ENCODE measurements around the gene CAPN8. TPM values are rescaled to one million over a fixed set of nuclear protein-coding genes. Genes with fewer than 3 reads are reported as not detected.

The CAPN8 gene
- total RNA-seq, 1 donor from 2014 or later, result 70.6 TPM

- intact Hi-C loops (cut with DNase I), result no loop called here
- no peak for TF ChIP-seq CTCF (IDR thresholded peaks at IDR 0.05)
- peaks cover 3% of the 10 kb centered on the region for H3K27me3 ChIP-seq (ENCODE audit: low read depth)
Measured at GRCh38 chr1:223682502-223682901, 17.0 kb upstream of the CAPN8 start.

GRCh38 chr1:223680188-223680587 lies 14.7 kb upstream of the CAPN8 start:
- ATAC-seq, result no peak
- no peaks in the 10 kb centered on the region for H3K9me3 ChIP-seq
- intact Hi-C loops (cut with DNase I), result no loop called here

More at GRCh38 chr1:223682502-223682901, 17.0 kb upstream of the CAPN8 start:
- Histone ChIP-seq H3K4me1 (no peaks in the 10 kb centered on the region), H3K36me3 (no peaks in the 10 kb centered on the region), H3K4me3 (no peak overlapping the region), H3K9me3 (no peaks in the 10 kb centered on the region), H3K27ac (no peak overlapping the region)
- DNase-seq, result no peak
- no peak for ATAC-seq

DNA sequence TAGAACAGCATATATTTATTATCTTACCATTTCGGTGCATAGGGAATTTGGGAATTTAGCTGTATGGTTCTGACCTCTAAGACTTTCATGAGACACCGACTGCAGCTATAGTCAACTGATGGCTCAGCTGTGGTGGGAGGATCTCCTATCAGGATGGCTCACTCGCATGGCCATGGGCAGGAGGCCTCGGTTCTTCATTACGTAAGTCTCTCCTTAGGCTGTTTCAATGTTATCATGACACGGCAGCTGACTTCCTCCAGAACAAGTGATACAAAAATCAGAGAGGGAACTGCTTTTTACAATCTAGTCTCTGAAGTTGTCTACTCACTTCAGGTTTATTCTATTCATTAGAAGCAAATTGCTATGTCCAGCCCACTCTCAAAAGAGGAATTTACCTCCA lies 13.3 kb upstream of the CAPN8 start:
- no peak overlapping the region for H3K27ac ChIP-seq
- peaks cover 4% of the 10 kb centered on the region for H3K9me3 ChIP-seq
- ATAC-seq, result peak in 1 of 2 donors; percentile 53
- no peaks in the 10 kb centered on the region for H3K36me3 ChIP-seq
- no peak for DNase-seq
- intact Hi-C loops (cut with DNase I), result no loop called here
- H3K4me3 ChIP-seq, result no peak overlapping the region
- TF ChIP-seq CTCF (IDR thresholded peaks at IDR 0.05), result no peak
- no peaks in the 10 kb centered on the region for H3K4me1 ChIP-seq
- peaks cover 1% of the 10 kb centered on the region for H3K27me3 ChIP-seq (ENCODE audit: low read depth)

More at GRCh38 chr1:223680188-223680587, 14.7 kb upstream of the CAPN8 start:
- TF ChIP-seq CTCF (IDR thresholded peaks at IDR 0.05), result no peak
- no peak overlapping the region for H3K4me3 ChIP-seq
- H3K27ac ChIP-seq, result no peak overlapping the region
- DNase-seq, result no peak
- H3K27me3 ChIP-seq (ENCODE audit: low read depth), result peaks cover 3% of the 10 kb centered on the region
- no peaks in the 10 kb centered on the region for H3K36me3 ChIP-seq
- no peaks in the 10 kb centered on the region for H3K4me1 ChIP-seq

DNA sequence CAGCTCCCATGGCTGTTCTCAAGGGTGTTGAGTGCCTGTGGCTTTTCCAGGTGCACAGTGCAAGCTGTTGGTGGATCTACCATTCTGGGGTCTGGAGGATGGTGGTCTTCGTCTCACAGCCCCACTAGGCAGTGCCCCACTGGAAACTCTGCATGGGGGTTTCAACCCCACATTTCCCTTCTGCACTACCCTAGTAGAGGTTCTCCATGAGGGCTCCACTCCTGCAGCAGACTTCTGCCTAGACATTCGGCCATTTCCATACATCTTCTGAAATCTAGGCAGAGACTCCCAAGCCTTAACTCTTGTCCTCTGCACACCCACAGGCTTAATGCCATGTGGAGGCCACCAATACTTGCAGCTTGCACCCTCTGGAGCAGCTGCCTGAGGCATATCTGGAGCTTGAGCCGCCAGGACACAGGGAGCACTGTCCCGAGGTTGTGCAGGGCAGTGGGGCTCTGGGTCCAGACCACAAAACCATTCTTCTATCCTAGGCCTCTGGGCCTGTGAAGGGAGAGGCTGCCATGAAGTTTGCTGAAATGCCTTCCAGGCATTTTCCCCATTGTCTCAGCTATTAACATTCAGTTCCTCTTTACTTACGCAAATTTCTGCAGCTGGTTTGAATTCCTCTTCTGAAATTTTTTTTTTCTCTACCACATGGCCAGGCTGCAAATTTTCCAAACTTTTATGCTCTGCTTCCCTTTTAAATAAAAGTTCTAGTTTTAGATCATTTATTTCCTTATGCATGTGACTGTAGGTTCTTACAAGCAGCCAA lies 8.8 kb upstream of the CAPN8 start:
- Histone ChIP-seq H3K27me3 (ENCODE audit: low read depth) (no peaks in the 10 kb centered on the region), H3K9me3 (peaks cover 4% of the 10 kb centered on the region), H3K4me3 (no peak overlapping the region), H3K27ac (no peak overlapping the region), H3K36me3 (no peaks in the 10 kb centered on the region), H3K4me1 (no peaks in the 10 kb centered on the region)
- intact Hi-C loops (cut with DNase I), result no loop called here
- DNase-seq, result no peak
- no peak for TF ChIP-seq CTCF (IDR thresholded peaks at IDR 0.05)
- no peak for ATAC-seq

DNA sequence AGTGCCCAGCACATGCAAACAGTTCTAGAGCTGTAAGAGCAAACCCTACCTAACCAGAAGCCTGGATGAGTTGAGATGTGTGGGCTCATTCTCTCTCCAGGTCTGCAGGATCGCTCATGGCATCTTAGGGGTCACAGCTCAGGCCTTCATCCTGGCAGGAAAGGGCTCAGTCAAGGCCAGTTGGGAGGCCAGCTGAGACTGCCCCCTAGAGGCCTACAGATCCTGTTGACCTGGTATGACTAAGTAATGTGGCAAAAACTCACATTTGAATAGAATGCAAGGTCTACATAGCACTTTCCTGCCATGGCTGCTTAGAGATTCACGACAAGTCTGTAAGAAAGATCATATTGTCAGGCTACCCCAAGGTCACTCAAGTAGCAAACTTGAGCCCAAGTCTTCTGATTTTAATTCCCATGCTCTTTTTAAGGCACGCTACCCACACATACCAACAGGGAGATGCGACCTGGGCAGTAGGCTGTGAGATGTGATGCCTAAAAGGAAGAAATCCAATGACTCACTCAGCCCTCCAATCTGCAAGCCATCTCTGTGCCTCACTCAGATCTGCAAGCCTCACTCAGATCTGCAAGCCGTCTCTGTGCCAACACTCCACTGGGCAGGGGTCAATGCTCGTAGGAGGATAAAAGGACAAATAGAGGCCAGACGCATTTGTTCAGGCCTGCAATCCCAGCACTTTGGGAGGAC lies 5.1 kb upstream of the CAPN8 start:
- ATAC-seq (peak; percentile 64), DNase-seq (peak; percentile 62)
- H3K27ac ChIP-seq, result no peak overlapping the region
- H3K9me3 ChIP-seq, result peaks cover 4% of the 10 kb centered on the region
- no peaks in the 10 kb centered on the region for H3K27me3 ChIP-seq (ENCODE audit: low read depth)
- TF ChIP-seq CTCF (IDR thresholded peaks at IDR 0.05), result peak; percentile 52
- no peak overlapping the region for H3K4me3 ChIP-seq
- H3K4me1 ChIP-seq, result peaks cover 4% of the 10 kb centered on the region
- intact Hi-C loops (cut with DNase I), result no loop called here
- H3K36me3 ChIP-seq, result no peaks in the 10 kb centered on the region
